ENCODE data around the gene ERICH6B. TPM values are rescaled to one million over a fixed set of nuclear protein-coding genes. Genes with fewer than 3 reads are reported as not detected.

Gene ERICH6B
- total and polyA plus RNA-seq, 2 experiments from 2014 or later: not detected

DNA sequence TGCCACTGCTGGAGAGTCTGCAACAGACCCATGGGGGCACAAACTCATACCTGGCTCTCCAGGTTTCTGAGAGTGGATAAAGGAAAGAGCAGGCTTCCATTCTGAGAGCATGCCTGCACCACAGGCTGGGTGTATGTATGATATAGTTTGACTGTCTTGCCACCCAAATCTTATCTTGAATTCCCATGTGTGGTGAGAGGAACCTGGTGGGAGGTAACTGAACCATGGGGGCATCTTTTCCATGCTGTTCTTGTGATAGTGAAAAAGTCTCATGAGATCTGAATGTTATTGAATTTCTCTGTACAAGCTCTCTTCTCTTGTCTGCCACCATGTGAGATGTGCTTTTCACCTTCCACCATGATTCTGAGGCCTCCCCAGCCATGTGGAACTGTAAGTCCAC lies 50.2 kb downstream of the ERICH6B start:
- Histone ChIP-seq H3K79me2 (ENCODE audit: insufficient read depth) (no peaks in the 10 kb centered on the region), H3K4me1 (ENCODE audit: insufficient read depth) (no peaks in the 10 kb centered on the region), H3K9me2 (ENCODE audit: insufficient read depth) (no peaks in the 10 kb centered on the region), H3K4me2 (ENCODE audit: unreplicated experiment) (no peak overlapping the region), H3K27me3 (replicated peaks; ENCODE audit: insufficient read depth) (peaks cover 17% of the 10 kb centered on the region), H3F3A (ENCODE audit: insufficient read depth) (no peaks in the 10 kb centered on the region), H3K36me3 (ENCODE audit: low read depth) (no peaks in the 10 kb centered on the region), H3K4me3 (no peak overlapping the region), H4K20me1 (ENCODE audit: insufficient read depth) (no peaks in the 10 kb centered on the region), H3K27ac (no peak overlapping the region), H2AFZ (no peak overlapping the region), H3K9ac (no peak overlapping the region), H3K9me3 (ENCODE audit: low read depth) (no peaks in the 10 kb centered on the region)
- no peak for DNase-seq
- in situ Hi-C loops (cut with MboI): no loop called here
- TF ChIP-seq EZH2 (IDR thresholded peaks at IDR 0.05; ENCODE audit: insufficient read depth, poor library complexity, severe bottlenecking) (no peak), EZH2phosphoT487 (IDR thresholded peaks at IDR 0.05; ENCODE audit: insufficient read depth, low read depth) (no peak)

GRCh38 chr13:45564133-45564776 lies 51.3 kb downstream of the ERICH6B start:
- Histone ChIP-seq H3F3A (ENCODE audit: insufficient read depth) (no peaks in the 10 kb centered on the region), H3K27ac (no peak overlapping the region), H2AFZ (no peak overlapping the region), H3K36me3 (ENCODE audit: low read depth) (no peaks in the 10 kb centered on the region), H3K4me2 (ENCODE audit: unreplicated experiment) (no peak overlapping the region), H3K9ac (no peak overlapping the region), H3K4me3 (no peak overlapping the region), H3K79me2 (ENCODE audit: insufficient read depth) (no peaks in the 10 kb centered on the region), H3K9me3 (ENCODE audit: low read depth) (no peaks in the 10 kb centered on the region), H3K4me1 (ENCODE audit: insufficient read depth) (no peaks in the 10 kb centered on the region), H3K9me2 (ENCODE audit: insufficient read depth) (no peaks in the 10 kb centered on the region), H4K20me1 (ENCODE audit: insufficient read depth) (no peaks in the 10 kb centered on the region), H3K27me3 (replicated peaks; ENCODE audit: insufficient read depth) (peaks cover 20% of the 10 kb centered on the region)
- WGBS, 2 experiments (ENCODE audit: low coverage in 1 of 2, low lambda C conversion rate in 2 of 2, missing lambda C conversion rate in 2 of 2): 1 to 3% methylated on average over 3 of the region's 3 CpGs
- peak; percentile 75 for DNase-seq
- in situ Hi-C loops (cut with MboI): no loop called here
- TF ChIP-seq EZH2phosphoT487 (IDR thresholded peaks at IDR 0.05; ENCODE audit: insufficient read depth, low read depth): no peak
- TF ChIP-seq EZH2 (IDR thresholded peaks at IDR 0.05; ENCODE audit: insufficient read depth, poor library complexity, severe bottlenecking): no peak

- H3K9me2 ChIP-seq (ENCODE audit: insufficient read depth): no peaks in the 10 kb centered on the region
- no peak overlapping the region for H3K4me3 ChIP-seq
- TF ChIP-seq EZH2 (IDR thresholded peaks at IDR 0.05; ENCODE audit: insufficient read depth, poor library complexity, severe bottlenecking) (no peak), EZH2phosphoT487 (IDR thresholded peaks at IDR 0.05; ENCODE audit: insufficient read depth, low read depth) (no peak)
- H3K9me3 ChIP-seq (ENCODE audit: low read depth): no peaks in the 10 kb centered on the region
- no peaks in the 10 kb centered on the region for H4K20me1 ChIP-seq (ENCODE audit: insufficient read depth)
- H3K27ac ChIP-seq: no peak overlapping the region
- no peaks in the 10 kb centered on the region for H3K79me2 ChIP-seq (ENCODE audit: insufficient read depth)
- H3K4me1 ChIP-seq (ENCODE audit: insufficient read depth): no peaks in the 10 kb centered on the region
- WGBS, 2 experiments (ENCODE audit: low coverage in 1 of 2, low lambda C conversion rate in 2 of 2, missing lambda C conversion rate in 2 of 2): 29 to 30% methylated on average over 4 of the region's 4 CpGs
- no peaks in the 10 kb centered on the region for H3K36me3 ChIP-seq (ENCODE audit: low read depth)
- no peaks in the 10 kb centered on the region for H3F3A ChIP-seq (ENCODE audit: insufficient read depth)
- H2AFZ ChIP-seq: no peak overlapping the region
- in situ Hi-C loops (cut with MboI): no loop called here
- H3K27me3 ChIP-seq (replicated peaks; ENCODE audit: insufficient read depth): peaks cover 25% of the 10 kb centered on the region; the same call in 1 of the 2 replicates
- H3K9ac ChIP-seq: no peak overlapping the region
- no peak overlapping the region for H3K4me2 ChIP-seq (ENCODE audit: unreplicated experiment)
- no peak for DNase-seq
Measured at GRCh38 chr13:45554604-45555109, 60.9 kb downstream of the ERICH6B start.

DNA sequence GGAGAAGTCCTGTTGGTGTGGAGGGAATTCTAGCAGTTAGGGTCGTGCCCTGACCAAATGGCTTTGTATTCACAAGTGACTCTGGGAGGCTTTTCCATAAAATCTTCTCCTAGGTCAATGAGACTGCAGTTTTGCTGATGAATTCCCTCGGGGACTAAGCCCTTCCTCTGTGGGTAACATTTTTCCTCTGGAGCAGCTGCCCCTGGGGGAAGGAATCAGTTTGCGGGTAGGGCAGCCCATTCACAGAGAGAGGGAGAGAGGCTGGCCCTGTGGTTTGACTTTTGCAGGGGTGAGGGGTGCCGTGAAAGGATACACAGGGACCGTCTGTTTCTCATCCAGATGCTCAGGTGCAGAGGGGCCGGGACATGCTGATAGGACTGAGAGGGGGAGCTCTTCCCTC lies 67.3 kb downstream of the ERICH6B start:
- Histone ChIP-seq H3K9ac (no peak overlapping the region), H3K9me3 (ENCODE audit: low read depth) (no peaks in the 10 kb centered on the region), H2AFZ (no peak overlapping the region), H3K27ac (no peak overlapping the region), H3K79me2 (ENCODE audit: insufficient read depth) (no peaks in the 10 kb centered on the region), H3K4me3 (no peak overlapping the region), H4K20me1 (ENCODE audit: insufficient read depth) (no peaks in the 10 kb centered on the region), H3K36me3 (ENCODE audit: low read depth) (no peaks in the 10 kb centered on the region), H3F3A (ENCODE audit: insufficient read depth) (no peaks in the 10 kb centered on the region), H3K4me1 (ENCODE audit: insufficient read depth) (no peaks in the 10 kb centered on the region), H3K4me2 (ENCODE audit: unreplicated experiment) (no peak overlapping the region), H3K9me2 (ENCODE audit: insufficient read depth) (no peaks in the 10 kb centered on the region), H3K27me3 (replicated peaks; ENCODE audit: insufficient read depth) (peaks cover 26% of the 10 kb centered on the region)
- in situ Hi-C loops (cut with MboI): no loop called here
- 32 to 40% methylated on average over 6 of the region's 6 CpGs for WGBS, 2 experiments (ENCODE audit: low coverage in 1 of 2, low lambda C conversion rate in 2 of 2, missing lambda C conversion rate in 2 of 2)
- no peak for DNase-seq
- TF ChIP-seq EZH2 (IDR thresholded peaks at IDR 0.05; ENCODE audit: insufficient read depth, poor library complexity, severe bottlenecking) (no peak), EZH2phosphoT487 (IDR thresholded peaks at IDR 0.05; ENCODE audit: insufficient read depth, low read depth) (no peak)
